G401 (cell line): ENCODE measurements around the gene CRAT. TPM values are rescaled to one million over a fixed set of nuclear protein-coding genes. Genes with fewer than 3 reads are reported as not detected.

ENCODE experiments used
- total RNA-seq: library from RNA; depleted of rRNA; stranded (reverse); fragments of >200 nt; shearing (Covaris generic); gene quantifications from 2 replicates; pipeline ENCODE4 v1.2.3, GENCODE V29; 2014; rRNA removed

The CRAT gene
- total RNA-seq, 1 experiment from 2014 or later, result 22.7 TPM

Other genes starting within 250 kb of the CRAT start
- 10.5 and 14.8 TPM in 2 replicates for gene KYAT1, start 228.8 kb downstream of the CRAT start, total RNA-seq
- 19.6 and 38.7 TPM in 2 replicates for gene LRRC8A, start 228.7 kb downstream of the CRAT start, total RNA-seq
- 13.8 and 17.6 TPM in 2 replicates for gene PHYHD1, start 189.8 kb downstream of the CRAT start, total RNA-seq
- gene DOLK, start 163.2 kb downstream of the CRAT start, total RNA-seq, result 33.7 and 38.6 TPM in 2 replicates
- gene NUP188, start 163.1 kb downstream of the CRAT start, total RNA-seq, result 33.2 and 68.6 TPM in 2 replicates
- gene SH3GLB2, start 82.5 kb downstream of the CRAT start, total RNA-seq, result 43.6 and 54.3 TPM in 2 replicates
- gene MIGA2, start 74.2 kb downstream of the CRAT start, total RNA-seq, result 7.8 and 20.5 TPM in 2 replicates
- 24.4 and 29.1 TPM in 2 replicates for gene DOLPP1, start 29.7 kb downstream of the CRAT start, total RNA-seq
- 215 and 261 TPM in 2 replicates for gene PTPA, start 622 bp upstream of the CRAT start, total RNA-seq
- gene IER5L, start 67.5 kb upstream of the CRAT start, total RNA-seq, result 92.7 and 121 TPM in 2 replicates